ENCODE results near the gene KDM4C. TPM values are rescaled to one million over a fixed set of nuclear protein-coding genes. Genes with fewer than 3 reads are reported as not detected.

Gene KDM4C
- total and polyA plus RNA-seq, 2 of the 8 experiments (the other 6 are each of a cell fraction or from before 2014, with no cell fraction given): 13.0 to 26.1 TPM

DNA sequence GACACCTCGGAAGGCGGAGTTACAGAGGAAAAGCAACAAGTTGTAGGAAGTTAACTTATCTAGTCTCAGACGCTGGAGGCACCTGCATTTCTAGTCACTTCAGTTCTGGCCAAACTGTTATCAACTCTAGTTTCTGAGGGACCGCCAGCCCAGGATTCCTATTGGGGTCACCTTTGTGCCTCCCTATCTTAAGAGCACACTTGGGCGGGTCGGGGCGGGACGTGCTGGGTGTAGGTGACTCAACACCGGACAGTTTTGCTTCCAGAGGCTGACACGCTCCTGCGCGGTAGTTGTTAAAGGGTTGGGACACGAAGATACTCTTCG is 679 bp upstream of the KDM4C start:
- Histone ChIP-seq H4K91ac (replicated peaks; ENCODE audit: insufficient read length, low read length) (no peak overlapping the region), H3K9me3 (ENCODE audit: insufficient read depth in 2 of 2, low read depth in 1 of 2, low read length in 1 of 2) (no peaks in the 10 kb centered on the region), H2BK20ac (ENCODE audit: low read length) (no peak overlapping the region), H4K8ac (ENCODE audit: extremely low read depth, insufficient read depth, low read length) (peak overlapping the region; percentile 97; the same call in 1 of the 2 replicates), H3K4ac (replicated peaks; ENCODE audit: insufficient read length, low read depth, low read length) (no peak overlapping the region), H3K9ac (replicated peaks in 1 of 4; ENCODE audit: extremely low read depth in 1 of 4, low read depth in 3 of 4, low read length in 3 of 4) (peak overlapping the region in 3 of 4 experiments; percentile 79 to 93 (median 88); a peak in 6 of 7 replicates), H3K18ac (ENCODE audit: extremely low read depth, low read length) (no peak overlapping the region; the same call in 1 of the 2 replicates), H3K79me2 (ENCODE audit: control insufficient read depth in 1 of 2, insufficient read depth in 2 of 2, low read length in 2 of 2) (peaks cover 7 to 29% of the 10 kb centered on the region in 2 experiments), H3K36me3 (ENCODE audit: control insufficient read depth in 2 of 4, insufficient read depth in 4 of 4, low read length in 3 of 4) (no peaks in the 10 kb centered on the region), H3K4me3 (ENCODE audit: extremely low read depth in 1 of 4, insufficient read depth in 2 of 4, low read depth in 3 of 4, low read length in 4 of 4) (peak overlapping the region; percentile 71 to 91 (median 82)), H4K5ac (ENCODE audit: insufficient read length, low read depth, low read length) (peak overlapping the region; percentile 60), H3K79me1 (ENCODE audit: low read depth, low read length) (peaks cover 2% of the 10 kb centered on the region; the same call in 1 of the 2 replicates), H2AK5ac (ENCODE audit: low read depth, low read length) (no peak overlapping the region), H3K27ac (ENCODE audit: low read depth, low read length) (peak overlapping the region; percentile 97), H3K4me1 (replicated peaks in 1 of 4; ENCODE audit: control insufficient read depth in 3 of 4, insufficient read depth in 4 of 4, low read length in 3 of 4) (peaks cover 0 to 6% (median 4%) of the 10 kb centered on the region in 4 experiments; a peak in 4 of 7 replicates), H2AFZ (ENCODE audit: low read length) (peak overlapping the region; percentile 73), H3K23ac (ENCODE audit: insufficient read length) (no peak overlapping the region), H3K23me2 (ENCODE audit: low read depth, low read length) (peaks cover 11% of the 10 kb centered on the region), H2BK5ac (ENCODE audit: low read depth, low read length) (peak overlapping the region; percentile 72; the same call in 1 of the 2 replicates), H4K20me1 (replicated peaks in 1 of 2; ENCODE audit: control insufficient read depth in 1 of 2, insufficient read depth in 2 of 2, low read length in 2 of 2) (no peaks in the 10 kb centered on the region), H3K27me3 (replicated peaks in 1 of 4; ENCODE audit: control insufficient read depth in 3 of 4, extremely low read depth in 1 of 4, insufficient read depth in 3 of 4, low read length in 3 of 4) (no peaks in the 10 kb centered on the region), H3K14ac (ENCODE audit: insufficient read length) (no peak overlapping the region), H2BK12ac (ENCODE audit: low read depth, low read length) (peak overlapping the region; percentile 18; the same call in 1 of the 2 replicates), H2BK120ac (replicated peaks; ENCODE audit: low read depth, low read length) (no peak overlapping the region), H3K4me2 (ENCODE audit: insufficient read depth in 1 of 2, low read depth in 2 of 2, low read length in 2 of 2) (peak overlapping the region; percentile 94 to 99), H2BK15ac (ENCODE audit: low read length) (no peak overlapping the region), H3K56ac (replicated peaks; ENCODE audit: insufficient read length, low read depth, low read length) (no peak overlapping the region)
- FAIRE-seq (no peak), DNase-seq (ENCODE audit: low read depth in 1 of 2, low spot score in 2 of 2) (no peak)
- WGBS, 2 experiments (ENCODE audit: extremely low coverage in 1 of 2, insufficient coverage in 1 of 2, insufficient read length in 1 of 2, insufficient replicate concordance in 2 of 2, low coverage in 1 of 2, low lambda C conversion rate in 2 of 2, missing lambda C conversion rate in 1 of 2): 2% methylated on average over 12 of the region's 14 CpGs; no CpG with 5 or more reads in 1 of the 2 experiments
- ChIA-PET POLR2A (ENCODE audit: partially characterized antibody) (interaction anchor here (0.6 to 2.8 kb wide), 15 partner anchors 14 to 664 kb away, joined by 3 to 18 read pairs (median 5); no protein-coding TSS in a partner anchor), CTCF (ENCODE audit: partially characterized antibody) (interaction anchor here (0.5 to 1.3 kb wide), 2 partner anchors 24 to 35 kb away, joined by 3 read pairs; no protein-coding TSS in a partner anchor)
- TF ChIP-seq KDM4A (IDR thresholded peaks at IDR 0.05; ENCODE audit: low read depth, low read length, severe bottlenecking): no peak
- 0 out of 4 replicates have a peak, but pooled peaks of 1 of the 2 experiments have one; percentile 72 for TF ChIP-seq SIN3A (conservative IDR thresholded peaks at IDR 0.05 in 1 of 2, IDR thresholded peaks at IDR 0.05 in 1 of 2; ENCODE audit: low read depth in 1 of 2, low read length in 2 of 2)
- TF ChIP-seq SAP30 (IDR thresholded peaks at IDR 0.05; ENCODE audit: insufficient read depth, insufficient replicate concordance, low read length): peak; percentile 95
- TF ChIP-seq JUND (IDR thresholded peaks at IDR 0.05; ENCODE audit: low read length): 0 out of 2 replicates have a peak, but pooled peaks have one; percentile 6
- no peak for TF ChIP-seq EZH2 (IDR thresholded peaks at IDR 0.05; ENCODE audit: low read depth, low read length, severe bottlenecking)
- TF ChIP-seq EP300 (IDR thresholded peaks at IDR 0.05; ENCODE audit: borderline replicate concordance in 1 of 2, low read depth in 2 of 2, low read length in 2 of 2): 0 out of 3 replicates have a peak, but pooled peaks of 1 of the 2 experiments have one; percentile 31

Data from H1 (cell line).